Panc1 (cell line): ENCODE measurements around the gene PTPDC1.

Source experiments
- CTCF ChIP-seq: fragments of 450-650 bp; IDR thresholded peaks from 2 replicates; pipeline ENCODE4 v1.5.1; 2017; ENCODE audit warnings: mild to moderate bottlenecking
- POLR2AphosphoS5 ChIP-seq: IDR thresholded peaks from 2 replicates; pipeline ENCODE4 v1.6.1; 2012; ENCODE audit warnings: mild to moderate bottlenecking, low read depth, low read length, moderate library complexity
- REST ChIP-seq, 2 experiments: IDR thresholded peaks; 2 replicates each; pipeline ENCODE4 v1.6.1; 2011 to 2012; ENCODE audit warnings: low read depth in 2 of 2, control low read depth in 1 of 2, low read length in 1 of 2, mild to moderate bottlenecking in 1 of 2, moderate library complexity in 1 of 2; ENCODE audit not compliant: insufficient read depth in 1 of 2
- SIN3A ChIP-seq: IDR thresholded peaks from 2 replicates; pipeline ENCODE4 v1.6.1; 2012; ENCODE audit warnings: low read depth, mild to moderate bottlenecking, low read length, moderate library complexity, borderline replicate concordance; ENCODE audit not compliant: insufficient read depth

- TF ChIP-seq CTCF = no peak
- TF ChIP-seq POLR2AphosphoS5 = no peak
- no peak for TF ChIP-seq SIN3A
- no peak for TF ChIP-seq REST (IDR thresholded peaks at IDR 0.05; ENCODE audit: insufficient read depth in 1 of 2, low read depth in 2 of 2, low read length in 1 of 2)
Observed at GRCh38 chr9:94108584-94108983, 24.3 kb downstream of the PTPDC1 start.
